ENCODE results near the gene UBA3. TPM values are rescaled to one million over a fixed set of nuclear protein-coding genes. Genes with fewer than 3 reads are reported as not detected.

The UBA3 gene
- polyA plus RNA-seq, 3 donors, result 77.1 to 88.5 (median 81.7) TPM

DNA sequence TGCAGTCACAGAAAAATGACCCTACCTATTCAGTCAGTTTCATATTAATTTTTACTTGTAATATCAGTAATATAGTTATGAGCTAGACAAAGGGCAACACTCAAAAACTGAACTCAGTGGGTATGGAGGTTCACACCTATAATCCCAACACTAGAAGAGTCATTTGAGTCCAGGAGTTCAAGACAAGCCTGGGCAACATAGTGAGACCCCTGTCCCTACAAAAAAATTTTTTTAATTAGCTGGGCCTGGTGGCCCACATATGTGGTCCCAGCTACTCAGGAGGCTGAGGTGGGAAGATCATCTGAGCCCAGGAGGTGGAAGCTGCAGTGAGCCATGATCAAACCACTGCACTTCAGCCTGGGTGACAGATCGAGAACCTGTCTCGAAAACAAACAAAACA is 31.2 kb downstream of the UBA3 start:
- H3K4me1 ChIP-seq (ENCODE audit: control insufficient read depth in 1 of 2, insufficient read depth in 2 of 2, low read length in 2 of 2), result peaks cover 15 to 31% of the 10 kb centered on the region in 2 donors
- H3K4me3 ChIP-seq (replicated peaks in 1 of 3; ENCODE audit: low read depth in 2 of 3, low read length in 3 of 3), result no peak overlapping the region
- no peak overlapping the region for H3K4me2 ChIP-seq (replicated peaks; ENCODE audit: extremely low read depth, low read length, poor library complexity, severe bottlenecking)
- WGBS (ENCODE audit: insufficient coverage), result no CpG with 5 or more reads among the region's 2 CpGs
- peaks cover 46 to 61% of the 10 kb centered on the region in 2 donors for H3K36me3 ChIP-seq (replicated peaks in 1 of 2; ENCODE audit: control insufficient read depth in 1 of 2, insufficient read depth in 2 of 2, low read length in 2 of 2)
- H3K27ac ChIP-seq (ENCODE audit: low read depth in 1 of 2, low read length in 2 of 2), result peak overlapping the region in 1 of 2 donors; percentile 19
- peaks cover 0 to 2% (median 0%) of the 10 kb centered on the region in 3 donors for H3K27me3 Mint-ChIP-seq (ENCODE audit: low read depth in 3 of 3)
- H3K4me1 Mint-ChIP-seq, result peaks cover 26% of the 10 kb centered on the region
- H3K27me3 ChIP-seq (ENCODE audit: control insufficient read depth in 2 of 2, insufficient read depth in 2 of 2, low read length in 2 of 2), result no peaks in the 10 kb centered on the region
- TF ChIP-seq, protein P1, sequence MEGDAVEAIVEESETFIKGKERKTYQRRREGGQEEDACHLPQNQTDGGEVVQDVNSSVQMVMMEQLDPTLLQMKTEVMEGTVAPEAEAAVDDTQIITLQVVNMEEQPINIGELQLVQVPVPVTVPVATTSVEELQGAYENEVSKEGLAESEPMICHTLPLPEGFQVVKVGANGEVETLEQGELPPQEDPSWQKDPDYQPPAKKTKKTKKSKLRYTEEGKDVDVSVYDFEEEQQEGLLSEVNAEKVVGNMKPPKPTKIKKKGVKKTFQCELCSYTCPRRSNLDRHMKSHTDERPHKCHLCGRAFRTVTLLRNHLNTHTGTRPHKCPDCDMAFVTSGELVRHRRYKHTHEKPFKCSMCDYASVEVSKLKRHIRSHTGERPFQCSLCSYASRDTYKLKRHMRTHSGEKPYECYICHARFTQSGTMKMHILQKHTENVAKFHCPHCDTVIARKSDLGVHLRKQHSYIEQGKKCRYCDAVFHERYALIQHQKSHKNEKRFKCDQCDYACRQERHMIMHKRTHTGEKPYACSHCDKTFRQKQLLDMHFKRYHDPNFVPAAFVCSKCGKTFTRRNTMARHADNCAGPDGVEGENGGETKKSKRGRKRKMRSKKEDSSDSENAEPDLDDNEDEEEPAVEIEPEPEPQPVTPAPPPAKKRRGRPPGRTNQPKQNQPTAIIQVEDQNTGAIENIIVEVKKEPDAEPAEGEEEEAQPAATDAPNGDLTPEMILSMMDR (IDR thresholded peaks at IDR 0.05), result no peak
- peaks cover 27 to 38% of the 10 kb centered on the region in 2 donors for H3K36me3 Mint-ChIP-seq
- no peak overlapping the region for H3K9ac ChIP-seq (ENCODE audit: insufficient read depth, low read length, poor library complexity, severe bottlenecking)
- peak overlapping the region in 5 of 7 donors; percentile 22 to 64 (median 43) for H3K27ac Mint-ChIP-seq
- H3K9me3 ChIP-seq (replicated peaks in 1 of 2; ENCODE audit: control insufficient read depth in 1 of 2, insufficient read depth in 1 of 2, low read length in 2 of 2), result no peaks in the 10 kb centered on the region
- peaks cover 41% of the 10 kb centered on the region for H4K20me1 ChIP-seq (ENCODE audit: insufficient read depth, low read length)
- peaks cover 0 to 2% (median 0%) of the 10 kb centered on the region in 7 donors for H3K9me3 Mint-ChIP-seq
- H2AFZ ChIP-seq (ENCODE audit: insufficient read depth, low read depth, low read length, poor library complexity, severe bottlenecking), result no peak overlapping the region
- H3K79me2 ChIP-seq (ENCODE audit: insufficient read depth, low read length), result peaks cover 70% of the 10 kb centered on the region
- no peak overlapping the region for H3K4me3 Mint-ChIP-seq
- DNase-seq, result no peak
- intact Hi-C loops (cut with micrococcal nuclease), result no loop called here

DNA sequence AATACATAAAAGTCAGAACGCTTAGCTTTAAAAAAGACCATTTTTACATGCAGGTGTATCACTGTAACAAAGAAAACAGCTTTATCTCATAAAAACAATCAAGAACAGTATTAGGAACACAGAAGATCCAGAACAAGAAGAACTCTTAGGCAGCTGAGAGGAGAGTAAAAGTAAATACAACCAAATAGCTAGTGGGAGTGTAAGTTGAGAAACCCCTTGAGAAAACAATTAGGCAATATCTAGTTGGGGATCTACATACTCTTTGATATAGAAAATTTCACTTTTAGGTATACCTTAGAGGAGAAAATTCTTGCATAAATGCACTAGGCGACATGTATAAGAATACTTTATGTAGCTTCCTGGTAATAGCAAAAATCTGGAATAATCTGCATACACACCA is 35.6 kb downstream of the UBA3 start:
- no peak overlapping the region for H3K4me3 ChIP-seq (replicated peaks in 1 of 3; ENCODE audit: low read depth in 2 of 3, low read length in 3 of 3)
- H3K4me2 ChIP-seq (replicated peaks; ENCODE audit: extremely low read depth, low read length, poor library complexity, severe bottlenecking), result no peak overlapping the region
- Mint-ChIP-seq H3K36me3 (peaks cover 53 to 68% of the 10 kb centered on the region in 2 donors), H3K27me3 (ENCODE audit: low read depth in 3 of 3) (no peaks in the 10 kb centered on the region), H3K4me1 (peaks cover 10% of the 10 kb centered on the region), H3K27ac (no peak overlapping the region), H3K9me3 (no peaks in the 10 kb centered on the region), H3K4me3 (no peak overlapping the region)
- no peak overlapping the region for H3K27ac ChIP-seq (ENCODE audit: low read depth in 1 of 2, low read length in 2 of 2)
- WGBS (ENCODE audit: insufficient coverage), result 100% methylated on average over 1 of the region's 2 CpGs
- no peak overlapping the region for H3K9ac ChIP-seq (ENCODE audit: insufficient read depth, low read length, poor library complexity, severe bottlenecking)
- TF ChIP-seq, protein P1 (IDR thresholded peaks at IDR 0.05), result no peak
- no peaks in the 10 kb centered on the region for H3K27me3 ChIP-seq (ENCODE audit: control insufficient read depth in 2 of 2, insufficient read depth in 2 of 2, low read length in 2 of 2)
- no peak overlapping the region for H2AFZ ChIP-seq (ENCODE audit: insufficient read depth, low read depth, low read length, poor library complexity, severe bottlenecking)
- intact Hi-C loops (cut with micrococcal nuclease), result no loop called here
- H3K4me1 ChIP-seq (ENCODE audit: control insufficient read depth in 1 of 2, insufficient read depth in 2 of 2, low read length in 2 of 2), result peaks cover 0 to 8% of the 10 kb centered on the region in 2 donors
- H3K9me3 ChIP-seq (replicated peaks in 1 of 2; ENCODE audit: control insufficient read depth in 1 of 2, insufficient read depth in 1 of 2, low read length in 2 of 2), result no peaks in the 10 kb centered on the region
- H3K79me2 ChIP-seq (ENCODE audit: insufficient read depth, low read length), result peaks cover 49% of the 10 kb centered on the region
- peaks cover 84 to 91% of the 10 kb centered on the region in 2 donors for H3K36me3 ChIP-seq (replicated peaks in 1 of 2; ENCODE audit: control insufficient read depth in 1 of 2, insufficient read depth in 2 of 2, low read length in 2 of 2)
- DNase-seq, result no peak
- H4K20me1 ChIP-seq (ENCODE audit: insufficient read depth, low read length), result peaks cover 36% of the 10 kb centered on the region
